Lung (tissue), 12 donors: ENCODE measurements around the gene PTDSS2. TPM values are rescaled to one million over a fixed set of nuclear protein-coding genes. Genes with fewer than 3 reads are reported as not detected.

Experiments used
- ATAC-seq: fragments of 200-7000 bp; cut with Tn5 transposase; one replicate; pipeline ENCODE4 v1.9.1; 2020; ENCODE audit warnings: moderate number of reproducible peaks; ENCODE audit not compliant: insufficient read depth, low FRiP score
- DNase-seq, 3 donors: peaks; one replicate each; pipeline ENCODE4 v3.0.0-alpha.2; 2013 to 2017
- H3K27ac ChIP-seq, 2 donors: one replicate each; pipeline ENCODE4 v1.5.1; 2013; ENCODE audit warnings: mild to moderate bottlenecking in 2 of 2, moderate library complexity in 2 of 2, control low read depth in 1 of 2, inconsistent platforms in 1 of 2, low read depth in 1 of 2, low read length in 1 of 2
- H3K27me3 ChIP-seq, 3 donors: one replicate each; pipeline ENCODE4 v1.5.1; 2013; ENCODE audit warnings: low read length in 2 of 3; ENCODE audit not compliant: control insufficient read depth in 3 of 3, insufficient read depth in 3 of 3
- H3K36me3 ChIP-seq, 4 donors: one replicate each; pipeline ENCODE4 v1.5.1; 2013; ENCODE audit warnings: low read length in 4 of 4, mild to moderate bottlenecking in 1 of 4, moderate library complexity in 1 of 4; ENCODE audit not compliant: control insufficient read depth in 4 of 4, insufficient read depth in 4 of 4
- H3K4me1 ChIP-seq, 5 donors: one replicate each; pipeline ENCODE4 v1.5.1; 2013; ENCODE audit warnings: low read length in 5 of 5, mild to moderate bottlenecking in 2 of 5, moderate library complexity in 1 of 5; ENCODE audit not compliant: control insufficient read depth in 5 of 5, insufficient read depth in 5 of 5
- H3K4me3 ChIP-seq: one replicate; pipeline ENCODE4 v1.5.1; 2013; ENCODE audit warnings: mild to moderate bottlenecking, control low read depth, moderate library complexity
- H3K9ac ChIP-seq, 2 donors: one replicate each; pipeline ENCODE4 v1.5.1; 2013; ENCODE audit warnings: low read length in 2 of 2, control low read depth in 1 of 2; ENCODE audit not compliant: insufficient read depth in 1 of 2
- H3K9me3 ChIP-seq, 4 donors: one replicate each; pipeline ENCODE4 v1.5.1; 2013; ENCODE audit warnings: low read length in 3 of 4, mild to moderate bottlenecking in 1 of 4, moderate library complexity in 1 of 4; ENCODE audit not compliant: control insufficient read depth in 4 of 4, insufficient read depth in 3 of 4
- WGBS, 2 donors: extraction: QIAGEN DNeasy Blood & Tissue Kit; methylation state at CpG; one replicate each; pipeline ENCODE4 v1.1.7; 2013; 5-methylcytosine and 5-hydroxymethylcytosine counted together
- polyA plus RNA-seq, 2 donors: library from polyadenylated mRNA; stranded (reverse); fragments of 200-250 nt; gene quantifications; one replicate each; pipeline ENCODE4 v1.2.1, GENCODE V29; 2013
- total RNA-seq, 2 donors: library from RNA; depleted of rRNA in 1 of 2; stranded (reverse); fragments of >200 nt in 1 of 2; gene quantifications; one replicate each; pipeline ENCODE4 v1.2.1, GENCODE V29; 2014 to 2021
- TF ChIP-seq, protein P1 (sequence below): IDR thresholded peaks from 2 replicates; pipeline ENCODE4 v1.5.1; 2012; ENCODE audit warnings: mild to moderate bottlenecking; ENCODE audit errors: control extremely low read depth, extremely low read depth
- donor health status: control.
- donor health status: control.
- donor health status: Bipolar disorder and iron deficiency.
- donor health status: healthy.
- donor health status: DM: yes; HTN: yes; CAD: no.

The PTDSS2 gene
- total and polyA plus RNA-seq, 4 donors: 20.4 to 36.5 (median 28.1) TPM

DNA sequence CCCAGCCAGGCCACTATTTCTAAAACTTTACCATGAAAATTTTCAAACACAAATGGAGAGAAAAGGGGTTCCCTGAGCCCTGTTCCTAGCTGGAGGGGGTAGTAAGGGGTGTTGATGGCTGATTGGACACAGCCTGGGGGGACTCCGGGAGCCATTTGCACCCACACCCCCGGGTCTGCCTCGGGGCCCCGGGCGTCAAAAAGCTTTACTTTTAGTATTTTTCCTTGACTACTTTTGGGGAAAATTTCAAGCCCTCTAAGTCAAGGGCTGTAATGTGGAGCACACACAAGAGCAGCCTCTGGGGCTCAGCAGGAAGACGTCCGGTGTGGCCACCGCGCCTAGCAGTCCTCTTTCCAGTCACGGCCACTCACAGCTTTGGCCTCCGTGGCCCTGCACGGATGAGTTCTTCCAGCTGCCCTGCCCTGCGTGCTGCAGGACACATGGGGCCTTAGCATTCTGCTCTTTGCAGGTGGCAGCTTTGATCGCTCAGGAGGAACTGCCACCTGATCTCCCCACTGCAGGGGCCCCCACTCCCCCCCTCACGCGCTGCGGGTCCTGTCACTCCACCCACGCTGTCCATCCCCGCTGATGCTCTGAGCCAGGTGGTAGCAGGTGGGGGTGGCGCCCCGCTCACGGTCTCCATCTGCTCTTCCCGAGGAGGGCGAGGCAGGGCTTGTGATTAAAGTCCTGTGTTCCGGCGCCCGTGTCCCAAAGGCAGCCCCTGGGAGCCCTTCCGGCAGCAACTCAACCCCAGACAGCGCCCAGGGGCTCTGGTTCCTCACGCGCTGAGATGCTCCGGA lies 42.5 kb downstream of the PTDSS2 start:
- TF ChIP-seq, protein P1, sequence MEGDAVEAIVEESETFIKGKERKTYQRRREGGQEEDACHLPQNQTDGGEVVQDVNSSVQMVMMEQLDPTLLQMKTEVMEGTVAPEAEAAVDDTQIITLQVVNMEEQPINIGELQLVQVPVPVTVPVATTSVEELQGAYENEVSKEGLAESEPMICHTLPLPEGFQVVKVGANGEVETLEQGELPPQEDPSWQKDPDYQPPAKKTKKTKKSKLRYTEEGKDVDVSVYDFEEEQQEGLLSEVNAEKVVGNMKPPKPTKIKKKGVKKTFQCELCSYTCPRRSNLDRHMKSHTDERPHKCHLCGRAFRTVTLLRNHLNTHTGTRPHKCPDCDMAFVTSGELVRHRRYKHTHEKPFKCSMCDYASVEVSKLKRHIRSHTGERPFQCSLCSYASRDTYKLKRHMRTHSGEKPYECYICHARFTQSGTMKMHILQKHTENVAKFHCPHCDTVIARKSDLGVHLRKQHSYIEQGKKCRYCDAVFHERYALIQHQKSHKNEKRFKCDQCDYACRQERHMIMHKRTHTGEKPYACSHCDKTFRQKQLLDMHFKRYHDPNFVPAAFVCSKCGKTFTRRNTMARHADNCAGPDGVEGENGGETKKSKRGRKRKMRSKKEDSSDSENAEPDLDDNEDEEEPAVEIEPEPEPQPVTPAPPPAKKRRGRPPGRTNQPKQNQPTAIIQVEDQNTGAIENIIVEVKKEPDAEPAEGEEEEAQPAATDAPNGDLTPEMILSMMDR: no peak
- no peak overlapping the region for H3K27ac ChIP-seq
- peaks cover 3 to 63% (median 23%) of the 10 kb centered on the region in 4 donors for H3K36me3 ChIP-seq
- no peak for ATAC-seq
- DNase-seq: no peak
- no peaks in the 10 kb centered on the region for H3K4me1 ChIP-seq
- H3K4me3 ChIP-seq: no peak overlapping the region
- 91% methylated on average over 32 of the region's 32 CpGs for WGBS, 2 donors
- H3K27me3 ChIP-seq: no peaks in the 10 kb centered on the region
- H3K9me3 ChIP-seq: no peaks in the 10 kb centered on the region
- no peak overlapping the region for H3K9ac ChIP-seq

DNA sequence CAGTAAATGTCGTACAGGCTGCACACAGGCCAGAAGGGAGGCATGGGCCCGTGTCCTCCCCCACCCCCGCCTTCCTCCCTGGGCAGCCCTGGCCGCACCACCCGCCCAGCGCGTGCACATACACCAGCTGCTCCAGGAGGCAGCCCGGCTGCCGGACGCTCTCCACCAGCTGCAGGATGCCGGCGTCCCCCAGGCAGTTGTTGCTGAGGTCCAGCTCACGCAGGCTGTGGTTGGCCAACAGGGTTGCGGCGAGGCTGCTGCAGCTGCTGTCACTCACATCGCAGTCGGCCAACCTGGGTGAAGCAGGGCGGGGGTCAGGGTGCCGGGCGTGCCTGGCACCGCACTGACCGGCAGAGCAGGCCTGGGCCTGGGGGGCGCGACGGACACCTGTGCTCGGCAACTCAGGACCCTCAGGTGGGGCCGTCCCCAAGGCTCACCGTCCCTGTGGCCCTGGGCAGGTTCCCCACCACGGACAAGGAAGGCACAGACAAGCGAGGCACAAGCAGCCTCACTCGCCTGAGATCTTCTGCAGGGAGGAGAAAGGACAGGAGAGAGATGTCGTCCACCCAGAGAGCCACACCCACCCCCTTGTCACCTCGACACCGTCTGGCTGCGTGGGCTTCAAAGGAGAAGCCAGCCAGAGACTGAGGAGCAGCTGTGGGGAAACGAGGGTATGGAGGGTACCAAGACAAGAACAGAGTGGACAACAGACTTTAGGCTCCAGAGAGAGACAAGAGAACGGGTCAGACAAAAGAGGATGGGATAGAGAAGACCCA lies 44.9 kb downstream of the PTDSS2 start:
- 90 to 91% methylated on average over 35 to 37 of the region's 37 CpGs for WGBS, 2 donors
- Histone ChIP-seq H3K4me1 (no peaks in the 10 kb centered on the region), H3K9ac (no peak overlapping the region), H3K27ac (no peak overlapping the region), H3K27me3 (no peaks in the 10 kb centered on the region), H3K36me3 (peaks cover 6 to 75% (median 38%) of the 10 kb centered on the region in 4 donors), H3K9me3 (no peaks in the 10 kb centered on the region), H3K4me3 (no peak overlapping the region)
- TF ChIP-seq, protein P1: no peak
- DNase-seq (no peak), ATAC-seq (no peak)

DNA sequence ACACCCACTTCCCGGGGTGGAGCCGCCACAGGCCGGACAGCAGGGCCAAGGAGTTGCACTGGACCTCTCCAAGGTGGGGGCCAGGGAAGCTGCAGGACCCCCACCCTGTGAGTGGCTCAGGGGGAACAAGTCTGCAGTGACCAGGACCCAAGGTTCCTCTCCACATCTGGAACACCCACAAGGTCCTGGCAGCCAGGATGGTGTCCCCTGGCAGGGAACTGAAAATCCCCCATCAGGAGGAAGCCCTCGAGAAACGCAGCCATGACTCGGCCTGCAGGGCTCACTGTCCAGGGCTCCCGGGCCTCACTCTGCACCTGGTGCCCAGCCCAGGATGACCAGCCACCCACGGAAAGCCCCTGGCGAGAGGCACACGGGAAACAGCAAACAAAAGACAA lies 45.5 kb downstream of the PTDSS2 start:
- TF ChIP-seq, protein P1: no peak
- DNase-seq: no peak
- H3K36me3 ChIP-seq: peaks cover 6 to 75% (median 39%) of the 10 kb centered on the region in 4 donors

More for the DNA sequence above, 45.5 kb downstream of the PTDSS2 start:
- ATAC-seq: no peak
- WGBS, 2 donors: 70 to 80% methylated on average over 10 of the region's 10 CpGs
- Histone ChIP-seq H3K4me3 (no peak overlapping the region), H3K9me3 (no peaks in the 10 kb centered on the region), H3K27ac (no peak overlapping the region), H3K27me3 (no peaks in the 10 kb centered on the region), H3K4me1 (no peaks in the 10 kb centered on the region), H3K9ac (no peak overlapping the region)
